IgD-negative memory B cell (primary cell): ENCODE results near the gene XRCC3. TPM values are rescaled to one million over a fixed set of nuclear protein-coding genes. Genes with fewer than 3 reads are reported as not detected.

Experiments
- polyA plus RNA-seq: library from polyadenylated mRNA; unstranded; fragments of 300-500 nt; fragmentation: Illumina TruSeq; gene quantifications from one replicate; pipeline ENCODE4 v1.2.3, GENCODE V29; 2021

Gene XRCC3
- polyA plus RNA-seq, 1 donor from 2014 or later, result 5.7 TPM

Other genes with a start within 250 kb of the XRCC3 start
- 0.61 TPM for gene CKB, start 192.6 kb downstream of the XRCC3 start, polyA plus RNA-seq
- gene TRMT61A, start 186.3 kb downstream of the XRCC3 start, polyA plus RNA-seq, result 12.6 TPM
- gene BAG5, start 152.8 kb downstream of the XRCC3 start, polyA plus RNA-seq, result 42.1 TPM
- gene COA8, start 152.5 kb downstream of the XRCC3 start, polyA plus RNA-seq, result 67.9 TPM
- gene KLC1, start 86.2 kb downstream of the XRCC3 start, polyA plus RNA-seq, result 80.2 TPM
- gene ZFYVE21, start 359 bp upstream of the XRCC3 start, polyA plus RNA-seq, result 10.3 TPM
- gene PPP1R13B, start 132.1 kb upstream of the XRCC3 start, polyA plus RNA-seq, result 1.8 TPM
- 2.0 TPM for gene TDRD9, start 213.0 kb upstream of the XRCC3 start, polyA plus RNA-seq
- not detected for gene RD3L, start 227.1 kb upstream of the XRCC3 start, polyA plus RNA-seq